Transverse colon (tissue), 4 donors: ENCODE results near the gene CCL21. TPM values are rescaled to one million over a fixed set of nuclear protein-coding genes. Genes with fewer than 3 reads are reported as not detected.

Experiments
- DNase-seq: peaks from one replicate; pipeline ENCODE4 v3.0.0-alpha.2; 2019
- H3K27ac ChIP-seq, 4 donors: fragments of 200-600 bp; sonication (generic); 2 replicates each; pipeline ENCODE4 v1.5.1; 2016 to 2018; ENCODE audit warnings: inconsistent platforms in 4 of 4
- H3K27me3 ChIP-seq: fragments of 200-600 bp; sonication (generic); 2 replicates; pipeline ENCODE4 v1.5.1; 2017; ENCODE audit warnings: inconsistent platforms
- H3K36me3 ChIP-seq, 4 donors: fragments of 200-600 bp; sonication (generic); 2 replicates each; pipeline ENCODE4 v1.5.1; 2017 to 2019; ENCODE audit warnings: inconsistent platforms in 4 of 4
- H3K4me1 ChIP-seq, 4 donors: fragments of 200-600 bp; sonication (generic); 2 replicates each; pipeline ENCODE4 v1.5.1; 2017 to 2020; ENCODE audit warnings: inconsistent platforms in 4 of 4
- H3K4me3 ChIP-seq, 4 donors: fragments of 200-600 bp; sonication (generic); 1 replicate in 1 of 4; 2 replicates in 3 of 4; pipeline versions ENCODE4 v1.5.1 to v1.6.1; 2017 to 2019; ENCODE audit warnings: inconsistent platforms in 4 of 4
- H3K9me3 ChIP-seq, 2 donors: fragments of 200-600 bp; sonication (generic); 2 replicates each; pipeline ENCODE4 v1.5.1; 2017 to 2019; ENCODE audit warnings: inconsistent platforms in 2 of 2
- EP300 ChIP-seq: sonication (generic); formaldehyde crosslinking; IDR thresholded peaks from one replicate; pipeline ENCODE4 v1.6.1; 2017; ENCODE audit warnings: antibody characterized with exemption, low read depth
- POLR2A ChIP-seq: fragments of 450-650 bp; IDR thresholded peaks from one replicate; pipeline ENCODE4 v1.6.1; 2016; ENCODE audit warnings: antibody characterized with exemption, mild to moderate bottlenecking, moderate library complexity
- POLR2AphosphoS5 ChIP-seq, 3 donors: sonication (generic); formaldehyde crosslinking; IDR thresholded peaks; one replicate each; pipeline ENCODE4 v1.6.1; 2016; ENCODE audit warnings: antibody characterized with exemption in 3 of 3
- WGBS, 2 donors: methylation state at CpG; one replicate each; pipeline ENCODE4 v1.1.5; 2018; ENCODE audit warnings: low coverage in 1 of 2; 5-methylcytosine and 5-hydroxymethylcytosine counted together
- in situ Hi-C, 4 donors: fragments of 200-750 bp; cut with MboI; loops; one replicate each; pipeline versions ENCODE4 v1.15.0 to v1.15.1; 2017; ENCODE audit warnings: low sequenced_read_pairs in 3 of 4, low pct_ligation_motif_present in 1 of 4, low pct_unique_long_range_greater_than_20kb in 1 of 4
- intact Hi-C: fragments of 100-400 bp; cut with DNase I; formaldehyde crosslinking; loops from one replicate; pipeline ENCODE4 v1.15.1; 2023; ENCODE audit warnings: low total_unique reads
- total RNA-seq, 4 donors: library from RNA; depleted of rRNA; stranded (reverse); fragments of >200 nt; gene quantifications; one replicate each; pipeline ENCODE4 v1.1.0, GENCODE V29; 2016
- TF ChIP-seq, protein P1 (sequence below), 5 experiments: fragments of 200-600 bp in 3 of 5; fragments of 450-650 bp in 2 of 5; sonication (generic) in 3 of 5; IDR thresholded peaks; 1 replicate in 2 of 5; 2 replicates in 3 of 5; pipeline ENCODE4 v1.5.1; 2016 to 2017; ENCODE audit warnings: antibody characterized with exemption in 5 of 5, inconsistent platforms in 3 of 5, mild to moderate bottlenecking in 2 of 5, moderate library complexity in 1 of 5

Gene CCL21
- total RNA-seq, 4 donors from 2014 or later = 45.4 to 123 (median 60.1) TPM

DNA sequence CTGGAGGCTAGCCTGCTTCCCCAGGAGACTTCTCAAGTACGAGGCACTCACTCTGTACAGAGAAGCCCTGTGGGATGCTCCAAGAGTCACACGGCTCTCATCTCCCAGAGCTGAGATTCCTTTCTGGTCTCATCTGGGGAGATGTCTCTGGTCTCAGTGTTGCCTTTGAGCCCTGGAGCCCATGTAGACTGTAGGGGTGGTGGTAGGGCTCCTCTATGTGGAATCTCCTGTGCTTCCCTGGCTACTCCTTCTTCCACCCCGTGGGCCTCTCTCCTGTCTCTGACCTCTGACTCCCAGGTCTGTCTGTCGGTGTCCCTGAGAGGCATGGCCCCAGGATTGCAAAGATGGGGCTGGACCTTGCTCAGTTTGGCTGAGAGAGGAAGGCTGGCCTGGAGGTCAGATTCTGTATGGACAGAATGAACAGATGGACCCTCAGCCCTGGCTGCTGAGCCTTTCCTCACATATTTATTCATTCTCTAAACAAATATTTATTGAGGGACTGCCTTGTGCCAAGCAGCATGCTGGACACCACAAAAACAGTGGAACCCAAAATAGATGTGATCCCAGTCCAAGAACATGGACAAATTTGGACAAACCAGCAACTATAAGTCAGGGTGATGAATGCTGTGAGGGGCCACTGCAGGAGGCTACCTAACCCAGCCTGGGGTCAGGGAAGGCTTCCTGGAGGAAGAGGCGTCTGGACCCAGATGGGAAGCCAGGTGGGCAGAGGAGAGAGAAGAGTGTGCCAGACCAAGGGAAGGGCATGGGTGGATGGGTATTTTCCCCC, 21.4 kb downstream of the CCL21 start:
- H3K4me1 ChIP-seq = peaks cover 0 to 16% (median 0%) of the 10 kb centered on the region in 4 donors
- H3K9me3 ChIP-seq = no peaks in the 10 kb centered on the region
- H3K36me3 ChIP-seq = no peaks in the 10 kb centered on the region
- H3K27me3 ChIP-seq = no peaks in the 10 kb centered on the region
- H3K4me3 ChIP-seq = no peak overlapping the region
- in situ Hi-C loops (no loop called here), intact Hi-C loops (no loop called here)
- DNase-seq = no peak
- H3K27ac ChIP-seq = no peak overlapping the region
- TF ChIP-seq EP300 (no peak), POLR2A (no peak), POLR2AphosphoS5 (IDR thresholded peaks at IDR 0.05) (no peak)
- TF ChIP-seq, protein P1, sequence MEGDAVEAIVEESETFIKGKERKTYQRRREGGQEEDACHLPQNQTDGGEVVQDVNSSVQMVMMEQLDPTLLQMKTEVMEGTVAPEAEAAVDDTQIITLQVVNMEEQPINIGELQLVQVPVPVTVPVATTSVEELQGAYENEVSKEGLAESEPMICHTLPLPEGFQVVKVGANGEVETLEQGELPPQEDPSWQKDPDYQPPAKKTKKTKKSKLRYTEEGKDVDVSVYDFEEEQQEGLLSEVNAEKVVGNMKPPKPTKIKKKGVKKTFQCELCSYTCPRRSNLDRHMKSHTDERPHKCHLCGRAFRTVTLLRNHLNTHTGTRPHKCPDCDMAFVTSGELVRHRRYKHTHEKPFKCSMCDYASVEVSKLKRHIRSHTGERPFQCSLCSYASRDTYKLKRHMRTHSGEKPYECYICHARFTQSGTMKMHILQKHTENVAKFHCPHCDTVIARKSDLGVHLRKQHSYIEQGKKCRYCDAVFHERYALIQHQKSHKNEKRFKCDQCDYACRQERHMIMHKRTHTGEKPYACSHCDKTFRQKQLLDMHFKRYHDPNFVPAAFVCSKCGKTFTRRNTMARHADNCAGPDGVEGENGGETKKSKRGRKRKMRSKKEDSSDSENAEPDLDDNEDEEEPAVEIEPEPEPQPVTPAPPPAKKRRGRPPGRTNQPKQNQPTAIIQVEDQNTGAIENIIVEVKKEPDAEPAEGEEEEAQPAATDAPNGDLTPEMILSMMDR (IDR thresholded peaks at IDR 0.05) = no peak
- 62% methylated on average over 5 of the region's 5 CpGs; no CpG with 5 or more reads in 1 of the 2 donors for WGBS, 2 donors

DNA sequence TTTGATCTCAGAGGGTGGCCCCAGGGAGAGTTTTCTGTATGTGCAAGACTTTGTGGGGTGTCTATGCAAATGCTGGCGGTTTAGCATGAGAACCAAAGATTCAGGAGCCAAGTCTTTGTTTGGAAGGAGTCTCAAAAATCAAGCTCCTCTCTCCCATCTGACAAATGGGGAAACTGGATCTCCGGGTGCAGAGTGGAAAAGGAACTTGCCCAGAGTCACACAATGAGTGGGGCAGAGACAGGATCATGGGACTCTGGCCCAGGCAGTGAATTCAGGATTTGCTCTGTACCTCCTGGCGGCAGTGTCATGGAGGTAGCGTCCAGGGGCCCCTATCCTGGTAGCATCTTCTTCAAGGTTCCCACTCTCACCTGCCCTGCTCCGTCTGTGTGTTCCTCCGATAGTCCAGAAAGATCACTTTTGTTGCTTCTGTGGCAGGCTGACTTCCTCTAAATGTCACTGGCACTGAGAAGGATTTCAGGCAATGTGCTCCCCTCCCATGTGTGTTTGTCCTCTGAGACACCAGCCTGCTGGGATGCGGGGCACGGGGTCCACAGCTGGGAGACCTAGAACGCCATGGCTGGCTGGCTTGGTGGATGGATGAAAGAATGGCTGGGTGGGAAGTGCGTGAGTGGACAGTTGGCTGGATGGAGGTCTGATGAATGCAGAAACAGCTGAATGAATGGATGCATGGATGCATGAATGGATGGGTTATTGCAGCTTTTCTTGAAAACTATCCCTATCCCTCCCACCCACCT, 22.5 kb downstream of the CCL21 start:
- in situ Hi-C loops (no loop called here), intact Hi-C loops (no loop called here)
- WGBS, 2 donors = 76 to 96% methylated on average over 4 to 10 of the region's 10 CpGs
- H3K4me3 ChIP-seq = no peak overlapping the region
- no peak overlapping the region for H3K27ac ChIP-seq
- H3K27me3 ChIP-seq = no peaks in the 10 kb centered on the region
- H3K36me3 ChIP-seq = no peaks in the 10 kb centered on the region
- peaks cover 0 to 16% (median 0%) of the 10 kb centered on the region in 4 donors for H3K4me1 ChIP-seq
- DNase-seq = no peak
- H3K9me3 ChIP-seq = no peaks in the 10 kb centered on the region
- TF ChIP-seq, protein P1 (IDR thresholded peaks at IDR 0.05) = no peak
- TF ChIP-seq POLR2A (no peak), POLR2AphosphoS5 (IDR thresholded peaks at IDR 0.05) (no peak), EP300 (no peak)

DNA sequence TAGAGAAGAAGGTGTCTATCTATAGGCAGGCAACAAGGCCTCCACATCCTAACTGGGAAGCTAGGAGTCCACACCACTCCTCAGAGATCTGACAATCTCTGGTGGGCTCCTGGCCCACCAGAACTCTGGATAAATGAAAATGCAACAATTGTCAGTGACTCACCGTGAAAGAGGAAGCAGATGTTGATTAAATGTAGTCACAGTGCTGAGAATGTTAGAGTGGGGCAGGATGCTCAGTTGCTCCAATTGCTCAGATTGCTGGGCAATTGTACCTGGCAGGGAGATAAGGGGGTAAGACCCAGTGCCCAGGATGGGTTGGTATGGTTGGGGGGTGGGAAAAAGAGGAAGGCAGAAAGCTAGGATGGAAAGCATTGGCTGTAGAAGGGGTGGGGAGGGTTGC, 23.2 kb downstream of the CCL21 start:
- no peak for TF ChIP-seq EP300
- no peak for TF ChIP-seq POLR2A
- TF ChIP-seq, protein P1 (IDR thresholded peaks at IDR 0.05) = no peak
- no peak for TF ChIP-seq POLR2AphosphoS5 (IDR thresholded peaks at IDR 0.05)
- H3K36me3 ChIP-seq = no peaks in the 10 kb centered on the region
- intact Hi-C loops (no loop called here), in situ Hi-C loops (no loop called here)
- no peaks in the 10 kb centered on the region for H3K9me3 ChIP-seq
- H3K4me1 ChIP-seq = peaks cover 0 to 16% (median 0%) of the 10 kb centered on the region in 4 donors
- no peak for DNase-seq
- no peak overlapping the region for H3K4me3 ChIP-seq
- 50 to 65% methylated on average over 1 of the region's 1 CpG for WGBS, 2 donors
- no peak overlapping the region for H3K27ac ChIP-seq
- H3K27me3 ChIP-seq = no peaks in the 10 kb centered on the region

DNA sequence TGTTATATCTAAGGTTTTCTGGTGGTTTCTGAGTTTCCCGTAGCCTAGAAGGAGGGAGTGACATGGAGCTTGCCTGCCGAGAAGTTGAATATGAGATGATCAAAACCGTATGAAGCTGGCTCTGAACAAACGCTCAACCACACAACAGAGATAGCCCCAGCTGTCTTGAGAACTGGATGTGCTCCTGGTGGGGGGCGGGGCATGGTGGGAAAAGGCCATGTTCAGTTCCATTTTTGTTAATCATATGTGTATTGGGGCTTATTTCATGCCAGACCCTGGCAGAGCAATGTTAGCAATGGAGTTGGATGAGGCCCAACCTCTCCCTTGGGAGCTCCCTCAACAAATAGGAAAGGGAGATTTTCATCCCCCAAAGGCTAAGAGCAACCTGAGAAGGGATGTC, 23.7 kb downstream of the CCL21 start:
- H3K4me3 ChIP-seq = no peak overlapping the region
- intact Hi-C loops (no loop called here), in situ Hi-C loops (no loop called here)
- H3K4me1 ChIP-seq = peaks cover 0 to 16% (median 0%) of the 10 kb centered on the region in 4 donors
- H3K36me3 ChIP-seq = no peaks in the 10 kb centered on the region
- no peaks in the 10 kb centered on the region for H3K9me3 ChIP-seq
- H3K27me3 ChIP-seq = no peaks in the 10 kb centered on the region
- no peak for DNase-seq
- no peak for TF ChIP-seq POLR2AphosphoS5 (IDR thresholded peaks at IDR 0.05)
- TF ChIP-seq EP300 = no peak
- TF ChIP-seq, protein P1 (IDR thresholded peaks at IDR 0.05) = no peak
- TF ChIP-seq POLR2A = no peak
- WGBS, 2 donors = 77 to 84% methylated on average over 5 of the region's 5 CpGs
- no peak overlapping the region for H3K27ac ChIP-seq
